ENCODE measurements around the gene PDE11A. TPM values are rescaled to one million over a fixed set of nuclear protein-coding genes. Genes with fewer than 3 reads are reported as not detected.

The PDE11A gene
- total and polyA plus RNA-seq, 2 of the 8 experiments (the other 6 are each of a cell fraction or from before 2014, with no cell fraction given), result 0.19 to 0.23 TPM

GRCh38 chr2:177896587-177896986, 176.0 kb downstream of the PDE11A start:
- H2BK15ac ChIP-seq (ENCODE audit: low read length), result no peak overlapping the region
- H2AK5ac ChIP-seq (ENCODE audit: low read depth, low read length), result no peak overlapping the region
- no peak overlapping the region for H4K8ac ChIP-seq (ENCODE audit: extremely low read depth, insufficient read depth, low read length)
- no peak overlapping the region for H3K18ac ChIP-seq (ENCODE audit: extremely low read depth, low read length)
- H3K27me3 ChIP-seq (replicated peaks in 1 of 4; ENCODE audit: control insufficient read depth in 3 of 4, extremely low read depth in 1 of 4, insufficient read depth in 3 of 4, low read length in 3 of 4), result no peaks in the 10 kb centered on the region
- no peak for FAIRE-seq
- no peak overlapping the region for H4K91ac ChIP-seq (replicated peaks; ENCODE audit: insufficient read length, low read length)
- no peak overlapping the region for H3K56ac ChIP-seq (replicated peaks; ENCODE audit: insufficient read length, low read depth, low read length)
- H4K5ac ChIP-seq (ENCODE audit: insufficient read length, low read depth, low read length), result no peak overlapping the region
- no peak overlapping the region for H3K23ac ChIP-seq (ENCODE audit: insufficient read length)
- no peak overlapping the region for H3K4me2 ChIP-seq (ENCODE audit: insufficient read depth in 1 of 2, low read depth in 2 of 2, low read length in 2 of 2)
- H3K79me2 ChIP-seq (ENCODE audit: control insufficient read depth in 1 of 2, insufficient read depth in 2 of 2, low read length in 2 of 2), result no peaks in the 10 kb centered on the region
- H3K14ac ChIP-seq (ENCODE audit: insufficient read length), result no peak overlapping the region
- no peak for DNase-seq (ENCODE audit: low read depth in 1 of 2, low spot score in 2 of 2)
- no peak overlapping the region for H3K27ac ChIP-seq (ENCODE audit: low read depth, low read length)
- H4K20me1 ChIP-seq (replicated peaks in 1 of 2; ENCODE audit: control insufficient read depth in 1 of 2, insufficient read depth in 2 of 2, low read length in 2 of 2), result no peaks in the 10 kb centered on the region
- H3K4me1 ChIP-seq (replicated peaks in 1 of 4; ENCODE audit: control insufficient read depth in 3 of 4, insufficient read depth in 4 of 4, low read length in 3 of 4), result no peaks in the 10 kb centered on the region; a peak in 1 of 7 replicates
- 92% methylated on average over 3 of the region's 3 CpGs; no CpG with 5 or more reads in 1 of the 2 experiments for WGBS, 2 experiments (ENCODE audit: extremely low coverage in 1 of 2, insufficient coverage in 1 of 2, insufficient read length in 1 of 2, insufficient replicate concordance in 2 of 2, low coverage in 1 of 2, low lambda C conversion rate in 2 of 2, missing lambda C conversion rate in 1 of 2)
- no peak overlapping the region for H3K4ac ChIP-seq (replicated peaks; ENCODE audit: insufficient read length, low read depth, low read length)
- H3K9ac ChIP-seq (replicated peaks in 1 of 4; ENCODE audit: extremely low read depth in 1 of 4, low read depth in 3 of 4, low read length in 3 of 4), result no peak overlapping the region
- no peak overlapping the region for H2BK20ac ChIP-seq (ENCODE audit: low read length)
- POLR2A ChIA-PET (ENCODE audit: partially characterized antibody), result no interaction called here
- H3K23me2 ChIP-seq (ENCODE audit: low read depth, low read length), result no peaks in the 10 kb centered on the region
- H2BK5ac ChIP-seq (ENCODE audit: low read depth, low read length), result no peak overlapping the region
- H2AFZ ChIP-seq (ENCODE audit: low read length), result no peak overlapping the region
- H2BK12ac ChIP-seq (ENCODE audit: low read depth, low read length), result no peak overlapping the region
- no peaks in the 10 kb centered on the region for H3K9me3 ChIP-seq (ENCODE audit: insufficient read depth in 2 of 2, low read depth in 1 of 2, low read length in 1 of 2)
- H2BK120ac ChIP-seq (replicated peaks; ENCODE audit: low read depth, low read length), result no peak overlapping the region
- H3K36me3 ChIP-seq (ENCODE audit: control insufficient read depth in 2 of 4, insufficient read depth in 4 of 4, low read length in 3 of 4), result no peaks in the 10 kb centered on the region
- CTCF ChIA-PET (ENCODE audit: partially characterized antibody), result interaction anchor here (1.3 to 2.6 kb wide), 2 partner anchors 8 to 11 kb away, joined by 3 to 16 read pairs; no protein-coding TSS in a partner anchor
- H3K79me1 ChIP-seq (ENCODE audit: low read depth, low read length), result no peaks in the 10 kb centered on the region
- no peak overlapping the region for H3K4me3 ChIP-seq (ENCODE audit: extremely low read depth in 1 of 4, insufficient read depth in 2 of 4, low read depth in 3 of 4, low read length in 4 of 4)
- TF ChIP-seq BCL11A (IDR thresholded peaks at IDR 0.05; ENCODE audit: low read depth in 2 of 2, low read length in 2 of 2), result no peak
- no peak for TF ChIP-seq TCF12 (IDR thresholded peaks at IDR 0.05; ENCODE audit: low read depth, low read length)
- TF ChIP-seq CHD2 (IDR thresholded peaks at IDR 0.05; ENCODE audit: low read length), result no peak
- no peak for TF ChIP-seq RFX5 (IDR thresholded peaks at IDR 0.05; ENCODE audit: borderline replicate concordance, low read depth, low read length)
- TF ChIP-seq BRCA1 (IDR thresholded peaks at IDR 0.05; ENCODE audit: low read depth, low read length), result no peak
- TF ChIP-seq SAP30 (IDR thresholded peaks at IDR 0.05; ENCODE audit: insufficient read depth, insufficient replicate concordance, low read length), result no peak

Measured in H1 (cell line).